ENCODE data around the gene TTLL3.

- TF ChIP-seq, protein P1, sequence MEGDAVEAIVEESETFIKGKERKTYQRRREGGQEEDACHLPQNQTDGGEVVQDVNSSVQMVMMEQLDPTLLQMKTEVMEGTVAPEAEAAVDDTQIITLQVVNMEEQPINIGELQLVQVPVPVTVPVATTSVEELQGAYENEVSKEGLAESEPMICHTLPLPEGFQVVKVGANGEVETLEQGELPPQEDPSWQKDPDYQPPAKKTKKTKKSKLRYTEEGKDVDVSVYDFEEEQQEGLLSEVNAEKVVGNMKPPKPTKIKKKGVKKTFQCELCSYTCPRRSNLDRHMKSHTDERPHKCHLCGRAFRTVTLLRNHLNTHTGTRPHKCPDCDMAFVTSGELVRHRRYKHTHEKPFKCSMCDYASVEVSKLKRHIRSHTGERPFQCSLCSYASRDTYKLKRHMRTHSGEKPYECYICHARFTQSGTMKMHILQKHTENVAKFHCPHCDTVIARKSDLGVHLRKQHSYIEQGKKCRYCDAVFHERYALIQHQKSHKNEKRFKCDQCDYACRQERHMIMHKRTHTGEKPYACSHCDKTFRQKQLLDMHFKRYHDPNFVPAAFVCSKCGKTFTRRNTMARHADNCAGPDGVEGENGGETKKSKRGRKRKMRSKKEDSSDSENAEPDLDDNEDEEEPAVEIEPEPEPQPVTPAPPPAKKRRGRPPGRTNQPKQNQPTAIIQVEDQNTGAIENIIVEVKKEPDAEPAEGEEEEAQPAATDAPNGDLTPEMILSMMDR (optimal IDR thresholded peaks at IDR 0.05 in 1 of 3, IDR thresholded peaks at IDR 0.05 in 1 of 3, conservative IDR thresholded peaks at IDR 0.05 in 1 of 3; ENCODE audit: extremely low read depth in 1 of 3, insufficient read depth in 2 of 3, low read length in 3 of 3) = no peak
- TF ChIP-seq EZH2 (IDR thresholded peaks at IDR 0.05; ENCODE audit: low read length) = no peak
These were observed 29.6 kb upstream of the TTLL3 start for GRCh38 chr3:9780458-9780812.
